ENCODE results near the gene NLRP12. TPM values are rescaled to one million over a fixed set of nuclear protein-coding genes. Genes with fewer than 3 reads are reported as not detected.

Gene NLRP12
- total and polyA plus RNA-seq, 2 donors (not counting 3 experiments of a cell fraction or from before 2014, with no cell fraction given): 0.46 to 0.73 TPM

DNA sequence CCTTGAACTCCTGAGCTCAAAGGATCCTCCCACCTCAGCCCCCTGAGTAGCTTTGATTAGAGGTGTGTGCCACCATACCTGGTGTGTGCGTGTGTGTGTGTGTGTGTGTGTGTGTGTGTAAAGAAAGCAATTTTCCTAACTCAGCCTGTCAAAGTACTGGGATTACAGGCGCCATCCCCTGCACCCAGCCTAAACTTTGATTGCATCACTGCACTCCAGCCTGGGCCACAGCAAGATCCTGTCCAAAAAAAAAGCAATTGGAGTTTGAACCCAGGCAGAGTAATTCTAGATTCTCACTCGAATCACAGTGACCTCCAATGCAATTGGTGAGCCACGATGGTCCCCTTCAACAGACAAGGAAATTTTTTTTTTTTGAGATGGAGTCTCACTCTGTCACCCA, 29.1 kb downstream of the NLRP12 start:
- H3K9me1 ChIP-seq (replicated peaks; ENCODE audit: control insufficient read depth, extremely low read depth, insufficient read depth, low read length): no peaks in the 10 kb centered on the region
- dilution Hi-C loops (cut with MboI; ENCODE audit: extremely low pct_ligation_motif_present, low sequenced_read_pairs): no loop called here
- no peak overlapping the region for H3K4me3 ChIP-seq (replicated peaks in 1 of 3; ENCODE audit: insufficient read depth in 1 of 3, low read depth in 1 of 3, low read length in 3 of 3)
- no peak overlapping the region for H2AFZ ChIP-seq (ENCODE audit: low read depth, low read length)
- no peaks in the 10 kb centered on the region for H3K36me3 ChIP-seq (ENCODE audit: control insufficient read depth in 2 of 2, extremely low read depth in 1 of 2, insufficient read depth in 2 of 2, low read length in 2 of 2)
- H3K4me2 ChIP-seq (ENCODE audit: insufficient read depth, low read length): no peak overlapping the region
- H3K9ac ChIP-seq (replicated peaks; ENCODE audit: extremely low read depth, insufficient read depth, low read length): no peak overlapping the region
- TF ChIP-seq GATA2 (IDR thresholded peaks at IDR 0.05; ENCODE audit: insufficient read depth, insufficient read length, low read depth, low read length) (no peak), POLR2AphosphoS5 (IDR thresholded peaks at IDR 0.05; ENCODE audit: insufficient read depth, low read depth, low read length) (no peak), MYC (IDR thresholded peaks at IDR 0.05; ENCODE audit: low read depth, low read length) (no peak), POLR2A (IDR thresholded peaks at IDR 0.05; ENCODE audit: low read depth, low read length) (no peak), JUN (IDR thresholded peaks at IDR 0.05; ENCODE audit: borderline replicate concordance, insufficient read depth, insufficient read length, low read depth) (no peak), FOS (IDR thresholded peaks at IDR 0.05; ENCODE audit: borderline replicate concordance, insufficient read depth, low read length) (no peak), EZH2 (IDR thresholded peaks at IDR 0.05; ENCODE audit: borderline replicate concordance, low read depth, low read length, severe bottlenecking) (no peak), CTCF (IDR thresholded peaks at IDR 0.05; ENCODE audit: extremely low read depth in 1 of 2, insufficient read depth in 1 of 2, low read depth in 1 of 2, low read length in 2 of 2) (no peak)
- TF ChIP-seq, protein P1, sequence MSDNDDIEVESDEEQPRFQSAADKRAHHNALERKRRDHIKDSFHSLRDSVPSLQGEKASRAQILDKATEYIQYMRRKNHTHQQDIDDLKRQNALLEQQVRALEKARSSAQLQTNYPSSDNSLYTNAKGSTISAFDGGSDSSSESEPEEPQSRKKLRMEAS (IDR thresholded peaks at IDR 0.05; ENCODE audit: insufficient read depth, insufficient read length): no peak
- intact Hi-C loops (cut with micrococcal nuclease): no loop called here
- no peaks in the 10 kb centered on the region for H3K9me3 ChIP-seq (replicated peaks; ENCODE audit: control insufficient read depth, insufficient read depth, low read length)
- POLR2A ChIA-PET: no interaction called here
- no peaks in the 10 kb centered on the region for H3K79me2 ChIP-seq (ENCODE audit: control insufficient read depth, insufficient read depth, low read length)
- no peak for DNase-seq (ENCODE audit: low read depth, low spot score)
- no peak for FAIRE-seq
- H3K4me1 ChIP-seq (ENCODE audit: control insufficient read depth, extremely low read depth, insufficient read depth, low read length): no peaks in the 10 kb centered on the region
- H3K27ac ChIP-seq (ENCODE audit: insufficient read depth, low read depth, low read length): no peak overlapping the region
- H4K20me1 ChIP-seq (replicated peaks; ENCODE audit: control insufficient read depth, extremely low read depth, insufficient read depth, low read length): no peaks in the 10 kb centered on the region
- no TSS peak for BruUV-seq (replicated peaks)
- H3K27me3 ChIP-seq (ENCODE audit: control insufficient read depth in 2 of 2, insufficient read depth in 2 of 2, low read length in 2 of 2): no peaks in the 10 kb centered on the region
- CTCF ChIA-PET: interaction anchor here (0.7 to 6.2 kb wide), 3 partner anchors 13 to 241 kb away, joined by 3 to 216 read pairs (median 3); no protein-coding TSS in a partner anchor
